SU-DHL-6 (cell line): ENCODE measurements around the gene APOB.

Source experiments
- H2AFZ ChIP-seq: fragments of 200-600 bp; sonication (generic); 2 replicates; pipeline ENCODE4 v1.6.1; 2014; ENCODE audit warnings: low read depth, mild to moderate bottlenecking, moderate library complexity, mixed read lengths, antibody characterized with exemption, low read length; ENCODE audit not compliant: severe bottlenecking
- H3F3A ChIP-seq: fragments of 200-600 bp; shearing (Covaris generic); 2 replicates; pipeline ENCODE4 v1.6.0; 2016; ENCODE audit warnings: antibody characterized with exemption, mild to moderate bottlenecking; ENCODE audit not compliant: insufficient read depth
- H3K27ac ChIP-seq: fragments of 200-600 bp; sonication (generic); 2 replicates; pipeline ENCODE4 v1.5.1; 2016; ENCODE audit warnings: low read depth, mild to moderate bottlenecking, low read length, moderate library complexity, mixed read lengths
- H3K27me3 ChIP-seq: fragments of 200-600 bp; sonication (generic), shearing (Covaris generic); 2 replicates; pipeline ENCODE4 v1.6.0; 2014; ENCODE audit warnings: mild to moderate bottlenecking, low read length
- H3K36me3 ChIP-seq: fragments of 200-600 bp; sonication (generic); 2 replicates; pipeline ENCODE4 v1.6.1; 2014; ENCODE audit warnings: mild to moderate bottlenecking, low read length, mixed read lengths
- H3K4me2 ChIP-seq: fragments of 300-600, 200-600 bp; shearing (Covaris generic), sonication (generic); 2 replicates; pipeline ENCODE4 v1.6.0; 2014; ENCODE audit warnings: low read length, low read depth, mild to moderate bottlenecking; ENCODE audit not compliant: poor library complexity, severe bottlenecking
- H3K4me3 ChIP-seq: fragments of 200-600 bp; sonication (generic); 2 replicates; pipeline ENCODE4 v1.5.1; 2014; ENCODE audit warnings: antibody characterized with exemption, low read length, mild to moderate bottlenecking, mixed read lengths; ENCODE audit not compliant: insufficient read depth, poor library complexity, severe bottlenecking
- H3K79me2 ChIP-seq: fragments of 200-600 bp; sonication (generic); 2 replicates; pipeline ENCODE4 v1.6.1; 2014; ENCODE audit warnings: mild to moderate bottlenecking, low read length, moderate library complexity; ENCODE audit not compliant: insufficient read depth
- H3K9ac ChIP-seq: fragments of 200-600 bp; sonication (generic); 2 replicates; pipeline ENCODE4 v1.7.0; 2014; ENCODE audit warnings: mild to moderate bottlenecking, low read length
- H3K9me2 ChIP-seq: fragments of 200-600 bp; sonication (generic); replicated peaks from 2 replicates; pipeline ENCODE4 v1.6.1; 2014; ENCODE audit warnings: low read length; ENCODE audit not compliant: insufficient read depth
- H3K9me3 ChIP-seq: fragments of 200-600 bp; sonication (generic); 2 replicates; pipeline ENCODE4 v1.6.1; 2014; ENCODE audit warnings: low read length, mixed read lengths; ENCODE audit not compliant: insufficient read depth
- H4K20me1 ChIP-seq: fragments of 200-600 bp; sonication (generic); 2 replicates; pipeline ENCODE4 v1.6.1; 2014; ENCODE audit warnings: low read depth, mild to moderate bottlenecking, antibody characterized with exemption, low read length, moderate library complexity, mixed read lengths
- EZH2phosphoT487 ChIP-seq: fragments of 200-600 bp; sonication (generic), shearing (Covaris generic); conservative IDR thresholded peaks from 2 replicates; pipeline ENCODE4 v1.6.1; 2018; ENCODE audit warnings: mild to moderate bottlenecking, antibody characterized with exemption, low read length, moderate library complexity, mixed read lengths
- TF ChIP-seq, protein P1 (sequence below): fragments of 200-600 bp; sonication (generic); IDR thresholded peaks from one replicate; pipeline ENCODE4 v1.5.1; 2017; ENCODE audit warnings: antibody characterized with exemption, mild to moderate bottlenecking, low read length, moderate library complexity; ENCODE audit not compliant: insufficient read depth, poor library complexity, severe bottlenecking

The APOB gene

DNA sequence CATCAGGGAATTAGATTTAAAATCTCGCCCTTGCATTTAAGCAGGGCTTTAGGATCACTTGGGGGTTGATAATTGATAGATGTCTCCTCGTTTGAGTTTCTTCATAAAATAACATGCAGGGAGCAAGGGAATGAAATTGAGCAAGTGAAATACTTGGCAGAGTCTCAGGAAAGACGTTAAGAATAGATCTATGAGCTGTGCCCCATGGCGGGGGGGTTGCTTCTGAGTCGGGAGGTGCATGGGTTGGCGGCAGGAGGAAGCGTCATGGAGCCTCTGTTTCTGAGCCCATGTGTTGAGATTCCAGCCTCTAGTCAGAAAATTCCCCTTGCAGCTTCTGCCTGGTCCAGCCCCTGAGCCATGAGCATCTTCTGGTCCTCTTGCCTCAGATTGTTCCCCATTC, 82.0 kb downstream of the APOB start:
- Histone ChIP-seq H3K36me3 (no peaks in the 10 kb centered on the region), H3K4me3 (no peak overlapping the region), H3F3A (no peaks in the 10 kb centered on the region), H3K9me3 (no peaks in the 10 kb centered on the region), H3K9ac (no peak overlapping the region), H3K79me2 (no peaks in the 10 kb centered on the region), H3K27ac (no peak overlapping the region), H2AFZ (no peak overlapping the region), H3K4me2 (no peak overlapping the region), H3K27me3 (no peaks in the 10 kb centered on the region), H4K20me1 (no peaks in the 10 kb centered on the region), H3K9me2 (no peaks in the 10 kb centered on the region)
- TF ChIP-seq, protein P1, sequence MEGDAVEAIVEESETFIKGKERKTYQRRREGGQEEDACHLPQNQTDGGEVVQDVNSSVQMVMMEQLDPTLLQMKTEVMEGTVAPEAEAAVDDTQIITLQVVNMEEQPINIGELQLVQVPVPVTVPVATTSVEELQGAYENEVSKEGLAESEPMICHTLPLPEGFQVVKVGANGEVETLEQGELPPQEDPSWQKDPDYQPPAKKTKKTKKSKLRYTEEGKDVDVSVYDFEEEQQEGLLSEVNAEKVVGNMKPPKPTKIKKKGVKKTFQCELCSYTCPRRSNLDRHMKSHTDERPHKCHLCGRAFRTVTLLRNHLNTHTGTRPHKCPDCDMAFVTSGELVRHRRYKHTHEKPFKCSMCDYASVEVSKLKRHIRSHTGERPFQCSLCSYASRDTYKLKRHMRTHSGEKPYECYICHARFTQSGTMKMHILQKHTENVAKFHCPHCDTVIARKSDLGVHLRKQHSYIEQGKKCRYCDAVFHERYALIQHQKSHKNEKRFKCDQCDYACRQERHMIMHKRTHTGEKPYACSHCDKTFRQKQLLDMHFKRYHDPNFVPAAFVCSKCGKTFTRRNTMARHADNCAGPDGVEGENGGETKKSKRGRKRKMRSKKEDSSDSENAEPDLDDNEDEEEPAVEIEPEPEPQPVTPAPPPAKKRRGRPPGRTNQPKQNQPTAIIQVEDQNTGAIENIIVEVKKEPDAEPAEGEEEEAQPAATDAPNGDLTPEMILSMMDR, result no peak
- TF ChIP-seq EZH2phosphoT487, result no peak

DNA sequence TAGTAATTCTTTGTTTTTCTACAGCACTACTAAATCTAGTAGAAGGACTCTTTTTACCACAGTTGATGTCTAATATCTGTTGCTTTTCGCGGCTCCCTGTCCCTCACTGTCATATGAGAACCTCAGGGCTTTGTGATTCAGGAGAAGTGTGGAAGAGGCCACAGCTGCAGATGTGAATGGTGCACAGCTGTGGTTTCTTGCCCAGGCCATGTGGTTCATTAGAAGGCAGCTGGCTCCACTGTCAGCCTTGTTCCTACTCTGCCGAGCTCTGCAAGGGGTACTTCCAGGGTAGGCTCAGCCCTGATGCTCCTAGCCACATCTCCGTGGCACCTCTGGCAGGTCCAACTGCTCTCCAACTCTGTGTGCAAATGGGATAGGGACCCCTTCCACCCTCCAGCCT, 83.9 kb downstream of the APOB start:
- Histone ChIP-seq H3K9ac (no peak overlapping the region), H3F3A (no peaks in the 10 kb centered on the region), H3K27ac (no peak overlapping the region), H3K36me3 (no peaks in the 10 kb centered on the region), H3K4me2 (no peak overlapping the region), H4K20me1 (no peaks in the 10 kb centered on the region), H3K9me3 (no peaks in the 10 kb centered on the region), H3K4me3 (no peak overlapping the region), H3K9me2 (no peaks in the 10 kb centered on the region), H3K27me3 (no peaks in the 10 kb centered on the region), H3K79me2 (no peaks in the 10 kb centered on the region), H2AFZ (no peak overlapping the region)
- TF ChIP-seq, protein P1, result no peak
- TF ChIP-seq EZH2phosphoT487, result no peak

DNA sequence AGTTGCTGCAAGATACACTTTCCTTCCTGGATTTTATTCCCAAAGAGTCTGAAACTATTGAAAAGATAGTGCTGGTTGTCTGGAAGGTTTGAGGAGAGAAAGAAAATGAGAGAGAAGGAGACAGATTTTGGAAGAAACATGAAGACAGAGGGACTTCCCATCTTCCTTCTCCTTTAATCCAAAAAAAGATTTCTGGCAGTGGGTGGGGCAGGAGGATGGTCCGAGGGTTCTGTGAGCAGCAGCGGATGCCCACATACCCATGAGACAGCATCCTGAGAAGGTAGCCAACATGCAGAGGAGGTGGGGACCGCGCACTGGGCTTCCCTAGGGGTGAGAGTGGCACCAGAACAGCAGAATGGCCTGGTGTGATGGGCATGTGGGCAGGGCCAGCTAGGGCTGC, 84.6 kb downstream of the APOB start:
- Histone ChIP-seq H3K9ac (no peak overlapping the region), H2AFZ (no peak overlapping the region), H3K9me2 (no peaks in the 10 kb centered on the region), H3K79me2 (no peaks in the 10 kb centered on the region), H3K27me3 (no peaks in the 10 kb centered on the region), H3K27ac (no peak overlapping the region), H3K9me3 (no peaks in the 10 kb centered on the region), H4K20me1 (no peaks in the 10 kb centered on the region), H3K4me2 (no peak overlapping the region), H3K36me3 (no peaks in the 10 kb centered on the region), H3K4me3 (no peak overlapping the region), H3F3A (no peaks in the 10 kb centered on the region)
- TF ChIP-seq, protein P1, result no peak
- no peak for TF ChIP-seq EZH2phosphoT487
